ENCODE data around the gene CTDSPL2.
"Not testable (repeated sequence)": the region's sequence is repeated elsewhere in the genome, so short reads cannot be mapped to it uniquely, and the experiment has no call there.

Gene CTDSPL2

GRCh38 chr15:44525018-44525417 is 97.6 kb downstream of the CTDSPL2 start:
- POLR2A ChIA-PET, result no interaction called here
- DNase-seq (ENCODE audit: extremely low spot score), result no peak
- CTCF ChIA-PET, result interaction anchor here (0.9 kb wide), 1 partner anchor 69 kb away, joined by 3 read pairs; no protein-coding TSS in a partner anchor
- TF ChIP-seq, protein P1, sequence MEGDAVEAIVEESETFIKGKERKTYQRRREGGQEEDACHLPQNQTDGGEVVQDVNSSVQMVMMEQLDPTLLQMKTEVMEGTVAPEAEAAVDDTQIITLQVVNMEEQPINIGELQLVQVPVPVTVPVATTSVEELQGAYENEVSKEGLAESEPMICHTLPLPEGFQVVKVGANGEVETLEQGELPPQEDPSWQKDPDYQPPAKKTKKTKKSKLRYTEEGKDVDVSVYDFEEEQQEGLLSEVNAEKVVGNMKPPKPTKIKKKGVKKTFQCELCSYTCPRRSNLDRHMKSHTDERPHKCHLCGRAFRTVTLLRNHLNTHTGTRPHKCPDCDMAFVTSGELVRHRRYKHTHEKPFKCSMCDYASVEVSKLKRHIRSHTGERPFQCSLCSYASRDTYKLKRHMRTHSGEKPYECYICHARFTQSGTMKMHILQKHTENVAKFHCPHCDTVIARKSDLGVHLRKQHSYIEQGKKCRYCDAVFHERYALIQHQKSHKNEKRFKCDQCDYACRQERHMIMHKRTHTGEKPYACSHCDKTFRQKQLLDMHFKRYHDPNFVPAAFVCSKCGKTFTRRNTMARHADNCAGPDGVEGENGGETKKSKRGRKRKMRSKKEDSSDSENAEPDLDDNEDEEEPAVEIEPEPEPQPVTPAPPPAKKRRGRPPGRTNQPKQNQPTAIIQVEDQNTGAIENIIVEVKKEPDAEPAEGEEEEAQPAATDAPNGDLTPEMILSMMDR (IDR thresholded peaks at IDR 0.05; ENCODE audit: control extremely low read depth, extremely low read depth, low read depth, missing control alignments), result no peak

DNA sequence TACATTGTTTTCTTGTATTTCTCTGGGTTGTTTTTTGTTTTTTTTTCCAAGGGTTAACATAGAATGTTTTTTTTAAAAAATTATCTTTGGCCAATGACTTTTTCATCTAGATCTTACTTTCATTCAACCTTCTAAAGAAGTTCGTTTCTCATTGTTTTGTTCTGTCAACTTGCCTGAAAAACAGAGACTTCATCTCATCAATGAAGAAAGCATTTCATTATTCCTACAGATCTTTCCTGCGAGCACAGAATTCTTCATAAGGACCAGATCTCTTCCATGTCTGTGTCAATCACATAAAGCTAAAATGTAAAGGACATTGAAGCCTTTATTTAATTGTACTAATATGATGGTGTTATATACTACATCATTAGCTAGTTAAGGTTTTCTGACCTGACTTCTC is 99.8 kb downstream of the CTDSPL2 start:
- DNase-seq (ENCODE audit: extremely low spot score), result no peak
- TF ChIP-seq, protein P1 (IDR thresholded peaks at IDR 0.05; ENCODE audit: control extremely low read depth, extremely low read depth, low read depth, missing control alignments), result no peak
- ChIA-PET POLR2A (no interaction called here), CTCF (interaction anchor here (2.2 kb wide), 1 partner anchor 10 kb away, joined by 7 read pairs; the partner anchor contains the start of gene EIF3J)

DNA sequence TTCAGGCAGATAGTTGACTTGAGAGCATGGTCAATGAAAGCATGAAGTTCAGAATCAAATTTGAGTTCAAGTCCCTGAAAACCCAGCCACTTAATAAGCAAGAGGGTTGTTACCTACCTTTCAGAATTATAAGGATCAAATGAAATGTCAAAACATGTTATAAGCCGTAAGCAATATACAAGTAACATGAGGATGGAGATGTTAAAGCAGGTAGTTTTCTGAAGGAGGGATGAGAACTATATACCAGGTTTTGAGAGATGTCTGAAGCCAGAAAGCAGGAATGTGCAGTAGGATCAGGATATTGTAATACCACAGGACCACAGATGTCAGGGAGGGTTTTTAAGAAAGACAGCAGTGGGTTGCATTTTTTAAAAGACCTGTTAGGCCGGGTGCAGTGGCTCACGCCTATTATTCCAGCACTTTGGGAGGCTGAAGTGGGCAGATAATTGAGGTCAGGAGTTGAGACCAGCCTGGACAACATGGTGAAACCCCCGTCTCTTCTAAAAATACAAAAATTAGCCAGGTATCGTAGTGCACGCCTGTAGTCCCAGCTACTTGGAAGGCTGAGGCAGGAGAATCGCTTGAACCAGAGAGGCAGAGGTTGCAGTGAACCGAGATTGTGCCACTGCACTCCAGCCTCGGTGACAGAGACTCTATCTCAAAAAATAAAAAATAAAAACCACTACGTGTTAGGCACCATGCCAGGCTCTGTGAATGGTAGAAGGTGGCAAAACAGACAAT is 102.6 kb downstream of the CTDSPL2 start:
- ChIA-PET CTCF (interaction anchor here (2.2 to 3.8 kb wide), 2 partner anchors 16 to 20 kb away, joined by 4 to 14 read pairs; no protein-coding TSS in a partner anchor), POLR2A (no interaction called here)
- DNase-seq (ENCODE audit: extremely low spot score), result no peak

DNA sequence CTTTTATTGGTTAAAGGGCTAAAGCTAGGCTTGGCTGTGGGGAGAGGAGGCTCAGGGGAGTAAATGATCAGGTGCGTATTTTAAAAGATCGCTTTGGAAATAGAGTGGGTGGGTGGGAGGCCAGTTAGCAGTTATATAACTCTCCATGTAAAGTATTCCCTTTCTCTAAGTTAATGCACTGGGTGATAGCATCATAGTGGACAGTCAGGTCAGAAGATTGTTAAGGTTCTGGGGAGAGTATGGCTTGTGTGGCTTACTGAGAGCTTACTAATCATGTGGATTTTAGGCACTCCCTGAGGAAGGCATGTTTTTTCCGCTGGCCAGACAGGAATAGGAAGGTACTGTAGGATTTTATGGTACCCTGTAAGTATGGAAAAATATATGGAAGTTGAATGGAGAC is 103.2 kb downstream of the CTDSPL2 start:
- ChIA-PET CTCF (interaction anchor here (3.8 kb wide), 1 partner anchor 15 kb away, joined by 14 read pairs; no protein-coding TSS in a partner anchor), POLR2A (interaction anchor here (0.9 kb wide), 1 partner anchor 14 kb away, joined by 3 read pairs; no protein-coding TSS in a partner anchor)
- TF ChIP-seq, protein P1 (IDR thresholded peaks at IDR 0.05; ENCODE audit: control extremely low read depth, extremely low read depth, low read depth, missing control alignments), result no peak

More for the DNA sequence above, 102.6 kb downstream of the CTDSPL2 start:
- TF ChIP-seq, protein P1 (IDR thresholded peaks at IDR 0.05; ENCODE audit: control extremely low read depth, extremely low read depth, low read depth, missing control alignments), result no peak

DNA sequence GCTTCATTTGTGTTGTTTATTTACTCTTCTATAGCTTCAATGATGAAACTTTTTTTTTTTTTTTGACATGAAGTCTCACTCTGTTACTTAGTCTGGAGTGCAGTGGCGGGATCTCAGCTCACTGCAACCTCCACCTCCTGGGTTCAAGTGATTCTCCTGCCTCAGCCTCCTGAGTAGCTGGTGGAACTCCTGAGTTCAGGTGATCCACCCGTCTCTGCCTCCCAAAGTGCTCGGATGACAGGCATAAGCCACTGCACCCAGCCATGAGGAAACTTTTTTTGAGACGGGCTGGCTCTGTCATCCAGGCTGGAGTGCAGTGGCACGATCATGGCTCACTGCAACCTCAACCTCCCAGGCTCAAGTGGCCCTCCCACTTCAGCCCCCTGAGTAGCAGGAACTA is 104.8 kb downstream of the CTDSPL2 start:
- not testable (repeated sequence) for DNase-seq (ENCODE audit: extremely low spot score)
- CTCF ChIA-PET, result interaction anchor here (0.6 to 3.8 kb wide), 4 partner anchors 13 to 65 kb away, joined by 3 to 14 read pairs (median 4); no protein-coding TSS in a partner anchor
- POLR2A ChIA-PET, result interaction anchor here (0.6 kb wide), 1 partner anchor 12 kb away, joined by 3 read pairs; no protein-coding TSS in a partner anchor

More for the DNA sequence above, 103.2 kb downstream of the CTDSPL2 start:
- no peak for DNase-seq (ENCODE audit: extremely low spot score)

GRCh38 chr15:44532689-44533088 is 105.3 kb downstream of the CTDSPL2 start:
- no peak for DNase-seq (ENCODE audit: extremely low spot score)
- TF ChIP-seq, protein P1 (IDR thresholded peaks at IDR 0.05; ENCODE audit: control extremely low read depth, extremely low read depth, low read depth, missing control alignments), result no peak
- ChIA-PET POLR2A (interaction anchor here (0.6 kb wide), 1 partner anchor 11 kb away, joined by 3 read pairs; no protein-coding TSS in a partner anchor), CTCF (interaction anchor here (0.9 to 3.8 kb wide), 3 partner anchors 13 to 65 kb away, joined by 3 to 14 read pairs (median 4); no protein-coding TSS in a partner anchor)

DNA sequence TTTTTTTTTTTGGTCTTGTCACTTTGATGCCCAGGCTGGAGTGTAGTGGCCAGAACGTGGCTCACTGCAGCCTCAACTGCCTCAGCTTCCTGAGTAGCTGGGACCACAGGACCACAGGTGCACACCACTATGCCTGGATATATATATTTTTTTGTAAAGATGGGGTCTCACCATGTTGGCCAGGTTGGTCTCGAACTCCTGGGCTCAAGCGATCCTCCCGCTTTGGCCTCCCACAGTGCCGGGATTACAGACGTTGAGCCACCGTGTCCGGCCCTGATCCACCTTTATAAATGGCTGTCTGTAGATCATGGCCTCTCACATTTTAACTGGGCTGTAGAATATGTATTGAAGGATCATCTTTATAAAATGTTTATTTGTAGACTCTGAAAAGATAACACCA is 107.7 kb downstream of the CTDSPL2 start:
- ChIA-PET CTCF (interaction anchor here (1.6 kb wide), 1 partner anchor 11 kb away, joined by 4 read pairs; no protein-coding TSS in a partner anchor), POLR2A (no interaction called here)
- no peak for DNase-seq (ENCODE audit: extremely low spot score)
- TF ChIP-seq, protein P1 (IDR thresholded peaks at IDR 0.05; ENCODE audit: control extremely low read depth, extremely low read depth, low read depth, missing control alignments), result no peak

Data from GM10248 (cell line).